Endothelial cell of umbilical vein (primary cell): ENCODE measurements around the gene DACT2. TPM values are rescaled to one million over a fixed set of nuclear protein-coding genes. Genes with fewer than 3 reads are reported as not detected.

Experiments used
- BruUV-seq: library from RNA; stranded (reverse); fragments of 400-500 nt; replicated peaks from 2 replicates; lab custom pipeline; 2021; lab: Mats Ljungman, UMichigan
- CTCF ChIA-PET: fragments of 300-600, 350-600 bp; sonication (Branson Sonifier 250); formaldehyde crosslinking; loops from one replicate; lab custom pipeline; 2021; ENCODE audit warnings: antibody characterized with exemption, inconsistent platforms; lab: Charles Lee
- POLR2A ChIA-PET: fragments of 300-600, 350-600 bp; sonication (Branson Sonifier 250); formaldehyde crosslinking; loops from one replicate; lab custom pipeline; 2021; ENCODE audit warnings: antibody characterized with exemption, inconsistent platforms; lab: Charles Lee
- DNase-seq: peaks from one replicate; pipeline ENCODE4 v3.0.0-alpha.2; 2011; ENCODE audit warnings: low read depth, low spot score
- FAIRE-seq: peaks from 2 replicates; lab custom pipeline; 2011; peaks lifted over from hg19 to GRCh38; lab: Jason Lieb, UNC
- H2AFZ ChIP-seq: 2 replicates; pipeline ENCODE4 v1.6.0; 2012; ENCODE audit warnings: low read depth, low read length, control low read depth, inconsistent platforms
- H3K27ac ChIP-seq: 2 replicates; pipeline ENCODE4 v1.5.1; 2011; ENCODE audit warnings: low read depth, mild to moderate bottlenecking, control low read depth, low read length, moderate library complexity; ENCODE audit not compliant: insufficient read depth
- H3K27me3 ChIP-seq, 2 experiments: 2 replicates each; pipeline versions ENCODE4 v1.6.0 to v1.6.1; 2011; ENCODE audit warnings: low read length in 2 of 2, mixed read lengths in 1 of 2; ENCODE audit not compliant: control insufficient read depth in 2 of 2, insufficient read depth in 2 of 2
- H3K36me3 ChIP-seq, 2 experiments: 2 replicates in 1 of 2; 3 replicates in 1 of 2; pipeline ENCODE4 v1.5.1; 2011; ENCODE audit warnings: low read length in 2 of 2, mild to moderate bottlenecking in 1 of 2, moderate library complexity in 1 of 2; ENCODE audit not compliant: control insufficient read depth in 2 of 2, insufficient read depth in 2 of 2; ENCODE audit errors: extremely low read depth in 1 of 2
- H3K4me1 ChIP-seq: 3 replicates; pipeline ENCODE4 v1.5.1; 2011; ENCODE audit warnings: mild to moderate bottlenecking, low read length; ENCODE audit not compliant: control insufficient read depth, insufficient read depth; ENCODE audit errors: extremely low read depth
- H3K4me2 ChIP-seq: 2 replicates; pipeline ENCODE4 v1.6.1; 2011; ENCODE audit warnings: low read length, control low read depth, mixed read lengths; ENCODE audit not compliant: insufficient read depth
- H3K4me3 ChIP-seq, 3 experiments: fragments of 200-600 bp in 1 of 3; sonication (generic), shearing (Covaris generic) in 1 of 3; replicated peaks in 1 of 3; 2 replicates each; pipeline ENCODE4 v1.5.1; 2011 to 2016; ENCODE audit warnings: control low read depth in 3 of 3, low read length in 3 of 3, mild to moderate bottlenecking in 2 of 3, inconsistent platforms in 1 of 3, low read depth in 1 of 3, moderate library complexity in 1 of 3; ENCODE audit not compliant: insufficient read depth in 1 of 3
- H3K79me2 ChIP-seq: 2 replicates; pipeline ENCODE4 v1.6.0; 2012; ENCODE audit warnings: low read length, inconsistent platforms; ENCODE audit not compliant: control insufficient read depth, insufficient read depth
- H3K9ac ChIP-seq: replicated peaks from 2 replicates; pipeline ENCODE3; 2011; ENCODE audit warnings: low read length, control low read depth; ENCODE audit not compliant: insufficient read depth; ENCODE audit errors: extremely low read depth
- H3K9me1 ChIP-seq: replicated peaks from 3 replicates; pipeline ENCODE4 v1.6.0; 2011; ENCODE audit warnings: mild to moderate bottlenecking, low read length; ENCODE audit not compliant: control insufficient read depth, insufficient read depth; ENCODE audit errors: extremely low read depth
- H3K9me3 ChIP-seq: replicated peaks from 2 replicates; pipeline ENCODE4 v1.5.1; 2012; ENCODE audit warnings: low read length, inconsistent platforms; ENCODE audit not compliant: control insufficient read depth, insufficient read depth
- H4K20me1 ChIP-seq: replicated peaks from 2 replicates; pipeline ENCODE3; 2011; ENCODE audit warnings: mild to moderate bottlenecking, low read length; ENCODE audit not compliant: control insufficient read depth, insufficient read depth; ENCODE audit errors: extremely low read depth
- CTCF ChIP-seq, 2 donors: IDR thresholded peaks; 1 replicate in 1 of 2; 2 replicates in 1 of 2; pipeline ENCODE4 v1.5.1; 2011; ENCODE audit warnings: low read length in 2 of 2, mild to moderate bottlenecking in 2 of 2, moderate library complexity in 2 of 2, control low read depth in 1 of 2, inconsistent platforms in 1 of 2, low read depth in 1 of 2; ENCODE audit not compliant: insufficient read depth in 1 of 2; ENCODE audit errors: extremely low read depth in 1 of 2
- EZH2 ChIP-seq: IDR thresholded peaks from 2 replicates; pipeline ENCODE4 v1.6.1; 2012; ENCODE audit warnings: borderline replicate concordance, low read depth, mild to moderate bottlenecking, moderate library complexity, low read length, inconsistent platforms; ENCODE audit not compliant: severe bottlenecking
- FOS ChIP-seq: IDR thresholded peaks from 2 replicates; pipeline ENCODE4 v1.6.1; 2011; ENCODE audit warnings: mild to moderate bottlenecking, low read length, moderate library complexity, borderline replicate concordance; ENCODE audit not compliant: insufficient read depth
- GATA2 ChIP-seq: IDR thresholded peaks from 2 replicates; pipeline ENCODE4 v1.7.0; 2011; ENCODE audit warnings: low read depth, mild to moderate bottlenecking, moderate library complexity, mixed read lengths, low read length; ENCODE audit not compliant: insufficient read length, insufficient read depth
- JUN ChIP-seq: IDR thresholded peaks from 2 replicates; pipeline ENCODE4 v1.6.1; 2011; ENCODE audit warnings: borderline replicate concordance, low read depth; ENCODE audit not compliant: insufficient read length, insufficient read depth
- MAX ChIP-seq: IDR thresholded peaks from 2 replicates; pipeline ENCODE4 v1.6.1; 2011; ENCODE audit not compliant: insufficient read depth, insufficient read length
- MYC ChIP-seq: IDR thresholded peaks from one replicate; pipeline ENCODE4 v1.6.1; 2011; ENCODE audit warnings: mild to moderate bottlenecking, low read depth, low read length
- POLR2A ChIP-seq: IDR thresholded peaks from 2 replicates; pipeline ENCODE4 v1.6.1; 2012; ENCODE audit warnings: low read depth, mild to moderate bottlenecking, control low read depth, low read length
- POLR2AphosphoS5 ChIP-seq: IDR thresholded peaks from 2 replicates; pipeline ENCODE4 v1.6.1; 2012; ENCODE audit warnings: low read depth, mild to moderate bottlenecking, control low read depth, low read length, moderate library complexity; ENCODE audit not compliant: insufficient read depth
- dilution Hi-C: fragments of 300-500 bp; cut with MboI; formaldehyde crosslinking; loops from one replicate; pipeline ENCODE4 v1.15.0; 2019; ENCODE audit warnings: low sequenced_read_pairs; ENCODE audit not compliant: extremely low pct_ligation_motif_present
- intact Hi-C: fragments of 100-400 bp; cut with micrococcal nuclease; formaldehyde crosslinking; loops from one replicate; pipeline ENCODE4 v1.10.0; 2022
- polyA plus RNA-seq, 4 experiments: library from polyadenylated mRNA; depleted of rRNA in 3 of 4; stranded (reverse) in 3 of 4; unstranded in 1 of 4; fragments of >200 nt; gene quantifications; 2 replicates each; pipeline versions ENCODE4 v1.2.1 to v1.2.3, GENCODE V29; 2011 to 2012; ENCODE audit warnings: missing spikeins in 1 of 4
- total RNA-seq: library from RNA; stranded (reverse); gene quantifications from 2 replicates; pipeline ENCODE4 v1.2.3, GENCODE V29; 2021

Gene DACT2
- total and polyA plus RNA-seq, 2 donors (not counting 3 experiments of a cell fraction or from before 2014, with no cell fraction given): not detected

GRCh38 chr6:168333491-168333890 lies 13.9 kb upstream of the DACT2 start:
- Histone ChIP-seq H3K27ac (no peak overlapping the region), H4K20me1 (no peaks in the 10 kb centered on the region), H2AFZ (no peak overlapping the region), H3K4me1 (no peaks in the 10 kb centered on the region), H3K4me3 (no peak overlapping the region), H3K79me2 (no peaks in the 10 kb centered on the region), H3K36me3 (no peaks in the 10 kb centered on the region), H3K4me2 (no peak overlapping the region), H3K9me3 (no peaks in the 10 kb centered on the region), H3K9me1 (no peaks in the 10 kb centered on the region), H3K27me3 (no peaks in the 10 kb centered on the region), H3K9ac (no peak overlapping the region)
- dilution Hi-C loops: no loop called here
- BruUV-seq: no TSS peak
- TF ChIP-seq POLR2AphosphoS5 (no peak), POLR2A (no peak), CTCF (IDR thresholded peaks at IDR 0.05; ENCODE audit: extremely low read depth in 1 of 2, insufficient read depth in 1 of 2, low read depth in 1 of 2, low read length in 2 of 2) (no peak), MAX (no peak), FOS (no peak), JUN (no peak), MYC (no peak), GATA2 (no peak), EZH2 (no peak)
- intact Hi-C loops: no loop called here
- ChIA-PET CTCF (no interaction called here), POLR2A (no interaction called here)
- FAIRE-seq (no peak), DNase-seq (no peak)
